Hippocampal formation (tissue), 2 donors: Measurements from ENCODE around the gene TMEM37.

Experiments used
- DNase-seq, 2 donors: peaks; one replicate each; lab custom pipeline; 2025; lab: John Stamatoyannopoulos, UW

The TMEM37 gene

DNA sequence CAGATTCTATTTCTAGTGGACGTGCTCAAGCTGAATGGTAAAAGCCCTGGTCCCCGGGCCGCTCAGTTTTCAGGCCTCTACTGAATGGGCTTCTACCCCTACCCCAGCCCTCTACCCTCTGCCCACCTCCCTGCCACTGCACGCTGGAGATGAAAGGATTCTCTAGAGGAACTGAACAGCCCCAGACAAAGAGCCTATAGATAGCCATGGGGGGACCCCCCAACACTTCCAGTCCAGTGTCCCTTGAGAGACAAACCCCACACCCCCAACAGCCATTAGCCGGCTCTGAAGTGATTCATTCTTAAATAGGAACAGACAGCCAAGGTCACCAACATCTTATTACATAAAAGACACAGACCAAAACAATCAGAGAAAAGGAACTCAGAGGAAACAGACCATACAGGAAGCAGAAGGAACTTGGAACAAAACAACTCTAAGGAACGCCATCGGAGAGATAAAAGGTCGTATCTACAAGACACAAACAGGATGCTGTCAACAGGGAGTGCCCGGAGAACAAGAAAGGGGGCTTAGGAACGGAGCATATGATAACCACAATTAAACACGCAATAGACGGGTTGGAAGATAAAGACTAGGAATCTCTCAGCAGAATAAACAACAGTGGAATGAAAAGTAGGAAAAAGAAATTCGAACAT lies 23.5 kb downstream of the TMEM37 start:
- DNase-seq, result no peak

- no peak for DNase-seq
Observed at GRCh38 chr2:119460076-119460475, 28.4 kb downstream of the TMEM37 start.

DNA sequence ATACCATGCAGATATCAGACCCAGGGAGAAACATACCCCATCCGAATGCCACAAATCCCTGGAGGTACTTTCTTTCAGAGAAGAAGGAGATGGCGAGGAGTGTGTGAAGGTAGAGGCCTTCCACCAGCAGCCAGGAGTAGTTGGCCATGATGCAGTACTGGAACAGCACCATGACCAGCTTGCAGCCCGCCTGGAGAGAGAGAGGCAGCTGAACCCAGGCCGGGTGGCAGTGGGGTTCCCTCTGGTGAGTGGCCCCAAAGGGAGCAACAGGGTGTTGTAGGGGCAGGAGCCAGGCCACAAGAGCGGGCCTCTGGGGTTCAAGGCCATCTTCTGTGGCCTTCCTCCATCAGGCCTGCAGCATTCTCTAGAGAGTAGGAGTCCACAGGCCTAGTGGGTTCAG lies 30.2 kb downstream of the TMEM37 start:
- DNase-seq, result no peak

GRCh38 chr2:119462574-119462973 lies 30.9 kb downstream of the TMEM37 start:
- no peak for DNase-seq

- DNase-seq, result no peak
Observed at GRCh38 chr2:119463136-119463535, 31.5 kb downstream of the TMEM37 start.

DNA sequence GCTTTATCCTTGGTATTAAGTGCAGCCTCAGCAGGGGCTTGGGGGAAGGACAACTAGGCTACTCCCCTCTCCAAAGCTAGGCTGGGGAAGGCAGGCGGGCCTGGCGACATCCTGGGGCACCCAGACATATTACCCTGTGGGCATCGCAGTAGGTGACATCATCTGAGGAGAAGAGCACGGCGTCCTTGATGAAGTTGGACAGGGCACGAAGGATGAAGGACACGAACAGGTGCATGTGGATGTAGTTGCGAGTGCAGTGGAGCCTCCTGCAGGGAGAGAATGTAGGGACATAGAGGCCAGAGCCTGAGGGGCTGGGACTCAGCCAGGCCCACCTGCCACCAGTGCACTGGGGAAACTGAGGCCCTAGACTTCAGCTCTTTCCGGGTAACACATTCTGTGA lies 32.3 kb downstream of the TMEM37 start:
- no peak for DNase-seq

- no peak for DNase-seq
Observed at GRCh38 chr2:119464981-119465380, 33.3 kb downstream of the TMEM37 start.

GRCh38 chr2:119465687-119466086 lies 34.0 kb downstream of the TMEM37 start:
- DNase-seq, result no peak

DNA sequence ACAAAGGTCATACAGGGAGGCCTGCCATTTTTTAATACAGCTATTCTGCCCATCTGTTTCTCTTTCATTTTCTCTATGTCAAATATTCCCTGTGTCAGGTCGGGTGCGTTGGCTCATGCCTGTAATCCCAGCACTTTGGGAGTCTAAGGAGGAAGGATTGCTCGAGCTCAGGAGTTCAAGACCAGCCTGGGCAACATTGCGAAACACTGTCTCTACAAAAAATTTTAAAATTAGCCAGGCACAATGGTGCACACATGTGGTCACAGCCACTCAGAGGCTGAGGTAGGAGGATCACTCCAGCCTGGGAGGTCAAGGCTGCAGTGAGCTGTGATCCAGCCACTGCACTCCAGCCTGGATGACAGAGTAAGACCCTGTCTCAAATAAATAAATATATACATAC lies 34.7 kb downstream of the TMEM37 start:
- DNase-seq, result no peak

- no peak for DNase-seq
Observed at GRCh38 chr2:119468154-119468955, 36.7 kb downstream of the TMEM37 start.

- no peak for DNase-seq
Observed at GRCh38 chr2:119469131-119469530, 37.5 kb downstream of the TMEM37 start.

GRCh38 chr2:119469661-119470297 lies 38.1 kb downstream of the TMEM37 start:
- no peak for DNase-seq

GRCh38 chr2:119472749-119473148 lies 41.1 kb downstream of the TMEM37 start:
- no peak for DNase-seq

DNA sequence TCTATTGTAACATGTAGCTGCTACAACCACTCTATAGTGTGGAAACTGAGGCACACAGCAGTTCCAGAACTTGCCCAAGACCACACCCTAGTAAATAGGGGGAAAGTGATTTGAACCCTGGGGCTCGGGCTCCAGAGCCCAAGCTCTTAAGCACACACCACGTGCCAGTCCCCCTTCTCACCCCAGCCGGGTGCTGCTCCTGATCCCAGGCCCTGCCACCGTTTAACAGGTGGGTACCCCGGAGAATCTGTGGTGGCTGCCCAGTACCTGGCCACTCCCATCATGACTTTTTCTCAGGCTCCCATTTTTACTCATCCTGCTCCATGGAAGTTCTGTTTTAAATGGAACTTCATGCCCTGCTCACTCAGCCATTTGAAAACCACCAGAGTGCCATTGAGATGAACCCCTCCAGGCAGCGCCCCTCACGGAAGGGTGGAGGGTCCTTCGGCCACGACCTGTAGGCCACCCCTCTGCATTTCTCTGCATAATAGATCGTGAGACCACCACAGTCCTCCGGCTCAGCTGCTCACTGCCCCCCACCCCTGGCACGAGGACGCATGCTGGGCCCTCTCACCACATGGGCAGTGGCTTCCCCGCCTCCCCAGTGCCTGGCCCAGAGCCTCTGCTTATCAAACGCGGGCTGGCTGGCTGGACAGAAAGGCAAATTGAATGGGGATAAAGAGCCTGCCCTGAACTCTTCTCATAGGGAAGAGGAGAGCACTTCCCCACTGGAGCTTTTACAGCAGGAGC lies 42.1 kb downstream of the TMEM37 start:
- no peak for DNase-seq

- DNase-seq, result no peak
Observed at GRCh38 chr2:119474371-119475224, 42.9 kb downstream of the TMEM37 start.

- no peak for DNase-seq
Observed at GRCh38 chr2:119475225-119475856, 43.7 kb downstream of the TMEM37 start.

GRCh38 chr2:119475857-119476244 lies 44.2 kb downstream of the TMEM37 start:
- DNase-seq, result no peak

GRCh38 chr2:119476301-119477112 lies 44.9 kb downstream of the TMEM37 start:
- DNase-seq, result peak; percentile 16 to 23

- no peak for DNase-seq
Observed at GRCh38 chr2:119477113-119477505, 45.5 kb downstream of the TMEM37 start.
